GM12878 (cell line): Measurements from ENCODE around the gene PKNOX1. TPM values are rescaled to one million over a fixed set of nuclear protein-coding genes. Genes with fewer than 3 reads are reported as not detected.
"Not testable (repeated sequence)": the region's sequence is repeated elsewhere in the genome, so short reads cannot be mapped to it uniquely, and the experiment has no call there.

Experiments
- ATAC-seq: fragments of 200-7000 bp; cut with Tn5 transposase; 3 replicates; pipeline ENCODE4 v1.9.1; 2020; ENCODE audit warnings: mild to moderate bottlenecking, moderate library complexity
- BruUV-seq: library from RNA; stranded (reverse); fragments of 400-500 nt; replicated peaks from 2 replicates; lab custom pipeline; 2021; lab: Mats Ljungman, UMichigan
- CTCF ChIA-PET: fragments of 300-600 bp; sonication (Branson Sonifier 250); formaldehyde crosslinking; extraction: SDS; loops from one replicate; lab custom pipeline; 2021; ENCODE audit warnings: inconsistent platforms; lab: Yijun Ruan, JAX
- POLR2A ChIA-PET: fragments of 350-600 bp; formaldehyde crosslinking; extraction: SDS; loops from one replicate; lab custom pipeline; 2021; ENCODE audit warnings: inconsistent platforms; lab: Charles Lee
- RAD21 ChIA-PET: fragments of 300-600 bp; sonication (Branson Sonifier 250); formaldehyde crosslinking; loops from one replicate; lab custom pipeline; 2023; ENCODE audit warnings: antibody characterized with exemption; ENCODE audit not compliant: unreplicated experiment; lab: Charles Lee
- SMC1A ChIA-PET: fragments of 300-600 bp; sonication (Branson Sonifier 250); formaldehyde crosslinking; loops from one replicate; lab custom pipeline; 2023; ENCODE audit not compliant: unreplicated experiment, uncharacterized antibody; lab: Charles Lee
- DNase-seq: peaks from one replicate; pipeline ENCODE4 v3.0.0-alpha.2; 2011; ENCODE audit warnings: low read depth, low spot score
- FAIRE-seq: peaks from 3 replicates; lab custom pipeline; 2011; peaks lifted over from hg19 to GRCh38; lab: Jason Lieb, UNC
- H2AFZ ChIP-seq: 2 replicates; pipeline ENCODE4 v1.6.0; 2011; ENCODE audit warnings: low read depth, low read length, control low read depth; ENCODE audit not compliant: control insufficient read depth
- H3K27ac ChIP-seq: 2 replicates; pipeline ENCODE4 v1.5.1; 2011; ENCODE audit warnings: control low read depth; ENCODE audit not compliant: control insufficient read depth, insufficient read depth
- H3K27me3 ChIP-seq, 2 experiments: replicated peaks in 1 of 2; 2 replicates each; pipeline versions ENCODE4 v1.6.0 to v1.6.1; 2011; ENCODE audit warnings: low read length in 1 of 2; ENCODE audit not compliant: control insufficient read depth in 2 of 2, insufficient read depth in 2 of 2
- H3K36me3 ChIP-seq, 2 experiments: 2 replicates each; pipeline ENCODE4 v1.5.1; 2011; ENCODE audit warnings: low read length in 1 of 2; ENCODE audit not compliant: control insufficient read depth in 2 of 2, insufficient read depth in 2 of 2
- H3K4me1 ChIP-seq: 2 replicates; pipeline ENCODE4 v1.6.1; 2011; ENCODE audit warnings: mild to moderate bottlenecking, low read length, moderate library complexity, mixed read lengths; ENCODE audit not compliant: control insufficient read depth, insufficient read depth
- H3K4me2 ChIP-seq: 2 replicates; pipeline ENCODE4 v1.6.0; 2011; ENCODE audit warnings: control low read depth; ENCODE audit not compliant: control insufficient read depth, insufficient read depth
- H3K4me3 ChIP-seq: fragments of 200-600 bp; sonication (generic); 2 replicates; pipeline ENCODE4 v1.5.1; 2016
- H3K79me2 ChIP-seq: 2 replicates; pipeline ENCODE4 v1.6.0; 2011; ENCODE audit warnings: low read length; ENCODE audit not compliant: control insufficient read depth, insufficient read depth
- H3K9ac ChIP-seq: 2 replicates; pipeline ENCODE4 v1.8.0; 2011; ENCODE audit warnings: low read length, control low read depth, mixed read lengths; ENCODE audit not compliant: control insufficient read depth, insufficient read depth
- H3K9me3 ChIP-seq: replicated peaks from 3 replicates; pipeline ENCODE4 v1.5.1; 2011; ENCODE audit warnings: mild to moderate bottlenecking, low read length; ENCODE audit not compliant: control insufficient read depth, insufficient read depth
- H4K20me1 ChIP-seq: 2 replicates; pipeline ENCODE4 v1.6.0; 2011; ENCODE audit not compliant: control insufficient read depth, insufficient read depth
- ZSCAN29 ChIP-seq: fragments of 450-650 bp; IDR thresholded peaks from 2 replicates; pipeline ENCODE4 v1.6.1; 2017; ENCODE audit warnings: mild to moderate bottlenecking, moderate library complexity
- WGBS: methylation state at CpG from one replicate; pipeline ENCODE4 v1.1.6; 2016; ENCODE audit warnings: low lambda C conversion rate; ENCODE audit not compliant: insufficient replicate concordance, insufficient coverage; ENCODE audit errors: missing lambda C conversion rate; 5-methylcytosine and 5-hydroxymethylcytosine counted together
- in situ Hi-C: fragments of 300-500 bp; cut with MboI; formaldehyde crosslinking; loops from 9 replicates; pipeline ENCODE4 v1.14.3; 2018; ENCODE audit warnings: mixed read lengths
- intact Hi-C: fragments of 100-400 bp; cut with micrococcal nuclease; formaldehyde crosslinking; loops from one replicate; pipeline ENCODE4 v1.14.2; 2022; ENCODE audit not compliant: unreplicated experiment
- polyA plus RNA-seq, 11 experiments: library from polyadenylated mRNA; depleted of rRNA in 4 of 11; unstranded in 6 of 11; stranded (reverse) in 5 of 11; fragments of >200 nt; fragmentation: Nextera tagmentation in 4 of 11; fragmentation: Illumina TruSeq in 1 of 11; extraction: Ambion mirVana in 4 of 11; extraction: Trizol in 1 of 11; gene quantifications; 1 replicate in 1 of 11; 2 replicates in 10 of 11; pipeline versions ENCODE4 v1.2.1 to v1.2.3, GENCODE V29; 2011 to 2016; ENCODE audit warnings: inconsistent platforms in 2 of 11, missing spikeins in 2 of 11, low read depth in 1 of 11
- total RNA-seq, 4 experiments: library from RNA; depleted of rRNA in 3 of 4; stranded (reverse); fragments of >200 nt in 3 of 4; fragmentation: Illumina TruSeq in 1 of 4; extraction: Trizol in 1 of 4; gene quantifications; 2 replicates each; pipeline versions ENCODE4 v1.2.1 to v1.2.3, GENCODE V29; 2013 to 2021

Gene PKNOX1
- total and polyA plus RNA-seq, 10 of the 15 experiments (the other 5 are each of a cell fraction or from before 2014, with no cell fraction given) = 6.9 to 23.7 (median 13.2) TPM

DNA sequence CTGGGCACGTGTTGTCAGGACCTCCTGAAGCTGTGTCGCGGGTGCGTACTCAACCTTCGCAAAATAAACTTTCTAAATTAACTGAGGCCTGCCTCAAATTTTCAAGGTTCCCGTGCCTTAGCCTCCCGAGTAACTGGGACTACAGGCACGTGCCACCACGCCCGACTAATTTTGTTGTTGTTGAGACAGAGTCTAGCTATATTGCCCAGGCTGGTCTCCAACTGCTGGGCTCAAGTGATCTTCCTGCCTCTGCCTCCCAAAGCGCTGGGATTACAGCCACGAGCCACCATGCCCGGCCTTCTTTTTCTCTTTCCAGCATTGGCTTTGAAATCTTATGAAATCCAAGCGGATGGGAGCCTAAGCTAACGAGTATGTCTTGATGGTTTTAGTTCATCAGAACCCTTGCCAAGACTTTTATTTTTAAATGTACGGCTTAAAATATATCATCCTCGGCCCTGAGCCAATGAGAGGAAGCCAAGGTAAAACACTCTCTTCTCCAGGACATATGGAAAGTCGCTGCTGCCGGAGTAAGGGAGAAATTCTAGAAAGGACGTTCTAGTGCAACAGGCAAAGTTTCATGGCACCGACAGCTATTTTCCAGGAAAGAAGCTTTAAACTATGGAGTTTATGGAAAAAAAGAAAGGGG is 36.3 kb upstream of the PKNOX1 start:
- POLR2A ChIA-PET = no interaction called here
- CTCF ChIA-PET = interaction anchor here (1.0 kb wide), 1 partner anchor 23 kb away, joined by 4 read pairs; no protein-coding TSS in a partner anchor
- Histone ChIP-seq H3K4me3 (no peak overlapping the region), H3K36me3 (no peaks in the 10 kb centered on the region), H3K79me2 (no peaks in the 10 kb centered on the region), H3K9me3 (no peaks in the 10 kb centered on the region; the same call in 2 of the 3 replicates), H3K27ac (no peak overlapping the region), H3K9ac (no peak overlapping the region), H2AFZ (no peak overlapping the region), H3K4me1 (peaks cover 11% of the 10 kb centered on the region), H3K27me3 (no peaks in the 10 kb centered on the region), H3K4me2 (no peak overlapping the region), H4K20me1 (no peaks in the 10 kb centered on the region)
- FAIRE-seq (no peak), ATAC-seq (no peak), DNase-seq (no peak)
- 90% methylated on average over 21 of the region's 21 CpGs for WGBS
- intact Hi-C loops (no loop called here), in situ Hi-C loops (loop anchor here (10.0 kb wide), 1 partner anchor 717 kb away; the partner anchor contains the start of genes HSF2BP and RRP1B)
- no peak for TF ChIP-seq ZSCAN29
- BruUV-seq = no TSS peak
- SMC1A ChIA-PET = no interaction called here
- RAD21 ChIA-PET = no interaction called here

DNA sequence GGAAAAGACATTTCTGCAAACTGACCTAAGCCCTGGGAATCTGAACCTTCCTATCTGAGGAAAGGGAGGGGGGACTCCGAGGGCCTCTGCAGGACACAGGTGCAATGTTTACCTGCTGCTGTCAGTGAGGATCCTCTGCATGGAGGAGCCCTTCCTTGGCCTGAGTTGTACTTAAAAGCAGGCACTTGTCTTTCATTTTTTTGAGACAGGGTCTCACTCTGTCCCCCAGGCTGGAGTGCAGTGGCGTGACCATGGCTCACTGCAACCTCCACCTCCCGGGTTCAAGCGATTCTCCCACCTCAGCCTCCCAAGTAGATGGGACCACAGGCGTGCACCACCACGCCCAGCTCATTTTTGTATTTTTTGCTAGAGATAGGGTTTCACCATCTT is 35.8 kb upstream of the PKNOX1 start:
- CTCF ChIA-PET = interaction anchor here (1.0 kb wide), 1 partner anchor 22 kb away, joined by 4 read pairs; no protein-coding TSS in a partner anchor
- H3K4me3 ChIP-seq, H4K20me1 ChIP-seq, H3K36me3 ChIP-seq, intact Hi-C loops, H3K79me2 ChIP-seq, H2AFZ ChIP-seq, SMC1A ChIA-PET, POLR2A ChIA-PET, H3K27me3 ChIP-seq, DNase-seq, FAIRE-seq, H3K9ac ChIP-seq, ATAC-seq, RAD21 ChIA-PET, H3K9me3 ChIP-seq, H3K4me2 ChIP-seq, BruUV-seq, H3K27ac ChIP-seq: not testable (repeated sequence)
- H3K4me1 ChIP-seq = peaks cover 11% of the 10 kb centered on the region
- WGBS = 75% methylated on average over 6 of the region's 6 CpGs
- in situ Hi-C loops = loop anchor here (10.0 kb wide), 1 partner anchor 716 kb away; the partner anchor contains the start of genes HSF2BP and RRP1B
